Mammary epithelial cell (primary cell): ENCODE results near the gene STIM1.

Experiments used
- CTCF ChIP-seq, 2 donors: IDR thresholded peaks in 1 of 2; conservative IDR thresholded peaks in 1 of 2; 2 replicates each; pipeline ENCODE4 v1.5.1; 2011 to 2012; ENCODE audit warnings: inconsistent platforms in 2 of 2, low read length in 2 of 2, mild to moderate bottlenecking in 2 of 2, control low read depth in 1 of 2, low read depth in 1 of 2; ENCODE audit not compliant: insufficient read depth in 1 of 2; ENCODE audit errors: extremely low read depth in 1 of 2
- EZH2 ChIP-seq: IDR thresholded peaks from 2 replicates; pipeline ENCODE4 v1.6.1; 2012; ENCODE audit warnings: low read length, inconsistent platforms, borderline replicate concordance

GRCh38 chr11:3984896-3985295, 129.4 kb downstream of the STIM1 start:
- TF ChIP-seq CTCF (conservative IDR thresholded peaks at IDR 0.05 in 1 of 2, IDR thresholded peaks at IDR 0.05 in 1 of 2; ENCODE audit: extremely low read depth in 1 of 2, insufficient read depth in 1 of 2, low read depth in 1 of 2, low read length in 2 of 2) (no peak), EZH2 (no peak)
